Activated CD4-positive, CD25-positive, alpha-beta regulatory T cell treated with anti-CD3 and anti-CD28 coated beads, Interleukin-2, amount 50 U/mL, for 16 hours (primary cell): ENCODE measurements around the gene RIOK2.
"Not testable (repeated sequence)": the region's sequence is repeated elsewhere in the genome, so short reads cannot be mapped to it uniquely, and the experiment has no call there.

ENCODE experiments used
- DNase-seq: peaks from one replicate; pipeline ENCODE4 v3.0.0-alpha.2; 2020; ENCODE audit warnings: low read depth, low spot score

Gene RIOK2

GRCh38 chr5:97183100-97183929 lies at the start of gene RIOK2:
RIOK2 (minus strand) TSS chr5:97183247; CDS start chr5:97183191, 56 bp downstream.
- DNase-seq: peak; percentile 82

DNA sequence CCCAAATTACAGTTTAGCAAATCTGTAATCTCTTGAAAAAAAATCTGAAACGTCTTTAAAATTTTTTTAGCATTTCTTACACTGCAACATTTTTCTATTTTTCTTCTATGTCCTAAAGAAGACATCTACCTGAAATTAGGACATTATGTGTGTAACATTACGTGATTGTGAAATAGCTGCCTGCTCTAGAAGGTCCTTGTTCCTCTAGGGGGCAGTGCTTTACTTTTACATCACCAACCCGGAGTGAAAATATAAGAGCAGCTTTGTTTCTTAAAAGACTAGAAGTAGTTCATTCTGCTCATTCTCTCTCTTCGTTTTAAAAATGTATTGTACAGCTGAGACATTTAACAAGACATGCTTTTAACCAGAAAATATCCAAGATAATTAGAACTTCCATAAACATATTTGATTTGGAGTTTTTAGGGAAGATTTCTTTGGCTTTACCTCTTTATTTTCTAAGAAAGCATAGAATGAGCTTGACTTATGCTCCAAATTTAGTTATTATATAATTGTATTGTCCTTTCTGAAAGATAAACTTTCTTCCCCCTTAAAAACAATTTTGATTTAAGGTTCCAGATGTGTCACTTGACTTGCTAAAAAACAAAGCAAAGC lies 48.1 kb upstream of the RIOK2 start:
- DNase-seq: no peak

- no peak for DNase-seq
Measured at GRCh38 chr5:97229688-97230285, 46.7 kb upstream of the RIOK2 start.

- DNase-seq: no peak
Measured at GRCh38 chr5:97229196-97229595, 46.1 kb upstream of the RIOK2 start.

GRCh38 chr5:97225222-97225621 lies 42.2 kb upstream of the RIOK2 start:
- no peak for DNase-seq

GRCh38 chr5:97224112-97224750 lies 41.2 kb upstream of the RIOK2 start:
- DNase-seq: no peak

- no peak for DNase-seq
Measured at GRCh38 chr5:97223596-97223995, 40.5 kb upstream of the RIOK2 start.

DNA sequence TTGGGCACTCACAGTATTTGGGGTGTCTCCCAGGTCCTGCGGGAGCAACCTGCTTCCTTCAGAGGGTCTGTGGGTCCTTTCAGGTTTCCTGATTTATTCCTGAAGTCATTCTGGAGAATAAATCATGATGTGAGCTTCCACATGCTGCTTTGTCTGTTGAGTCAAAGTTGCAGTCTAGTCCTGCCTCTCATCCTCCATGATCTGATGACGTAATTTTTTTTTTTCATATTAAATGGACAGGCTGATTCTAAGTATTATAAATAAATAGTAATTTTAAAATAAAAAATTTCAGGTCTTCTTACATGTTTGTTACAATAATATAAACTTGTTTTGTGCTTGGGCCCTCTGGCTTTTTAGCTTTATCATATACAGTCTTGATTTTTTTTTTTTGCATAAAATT lies 26.3 kb upstream of the RIOK2 start:
- no peak for DNase-seq

DNA sequence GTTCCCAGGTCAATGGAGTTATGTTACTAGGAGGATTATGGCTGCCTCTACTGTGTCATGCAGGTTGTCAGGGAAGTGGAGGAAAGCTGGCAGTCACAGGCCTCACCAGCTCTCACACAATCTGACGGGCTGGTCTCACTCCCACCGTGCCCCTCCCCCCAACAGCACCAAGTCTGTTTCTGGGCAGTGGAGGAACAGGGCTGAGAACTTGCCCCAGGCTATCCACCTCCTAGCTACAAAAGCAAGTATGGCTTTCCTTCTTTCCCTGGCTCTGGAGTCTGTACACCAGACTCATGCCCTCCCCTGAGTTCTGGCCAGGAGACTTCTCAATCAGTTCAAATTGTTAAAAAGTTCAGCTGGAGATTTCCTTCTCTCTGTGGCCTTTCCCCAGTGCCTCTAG lies 25.7 kb upstream of the RIOK2 start:
- DNase-seq: no peak

DNA sequence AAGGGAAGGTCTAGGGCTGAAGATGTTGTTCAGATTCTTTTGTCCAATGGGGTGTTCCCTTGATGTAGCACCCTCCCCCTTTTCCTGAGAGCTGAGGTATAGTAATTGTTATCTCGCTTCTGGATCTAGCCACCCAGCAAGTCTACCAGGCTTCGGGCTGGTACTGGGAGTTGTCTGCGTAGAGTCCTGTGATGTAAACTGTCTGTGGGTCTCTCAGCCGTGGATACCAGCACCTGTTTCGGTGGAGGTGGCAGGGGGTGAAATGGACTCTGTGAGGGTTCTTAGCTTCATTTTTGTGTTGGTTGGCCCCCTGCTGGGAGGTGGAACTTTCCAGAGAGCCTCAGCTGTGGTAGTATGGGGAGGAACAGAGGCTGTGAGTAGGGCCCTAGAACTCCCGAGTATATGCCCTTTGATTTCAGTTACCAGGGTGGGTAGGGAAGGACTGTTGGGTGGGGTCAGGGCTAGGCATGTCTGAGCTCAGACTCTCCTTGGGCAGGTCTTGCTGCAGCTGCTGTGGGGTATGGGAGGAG lies 25.2 kb upstream of the RIOK2 start:
- DNase-seq: no peak

GRCh38 chr5:97194366-97194765 lies 11.3 kb upstream of the RIOK2 start:
- no peak for DNase-seq

GRCh38 chr5:97193355-97193688 lies 10.3 kb upstream of the RIOK2 start:
- DNase-seq: no peak

GRCh38 chr5:97192580-97193354 lies 9.7 kb upstream of the RIOK2 start:
- DNase-seq: no peak

DNA sequence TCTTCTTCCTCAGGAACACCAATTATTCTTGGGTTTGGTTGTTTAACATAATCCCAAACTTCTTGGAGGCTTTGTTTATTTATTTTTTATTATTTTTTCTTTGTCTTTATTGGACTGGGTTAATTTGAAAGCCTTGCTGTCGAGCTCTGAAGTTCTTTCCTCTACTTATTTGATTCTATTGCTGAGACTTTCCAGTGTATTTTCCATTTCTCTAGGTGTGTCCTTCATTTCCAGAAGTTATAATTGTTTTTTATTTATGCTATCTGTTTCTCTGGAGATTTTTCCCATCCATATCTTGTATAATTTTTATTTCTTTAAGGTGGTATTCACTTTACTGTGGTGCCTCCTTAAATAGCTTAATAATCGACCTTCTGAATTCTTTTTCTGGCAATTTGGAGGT lies 8.8 kb upstream of the RIOK2 start:
- DNase-seq: no peak

DNA sequence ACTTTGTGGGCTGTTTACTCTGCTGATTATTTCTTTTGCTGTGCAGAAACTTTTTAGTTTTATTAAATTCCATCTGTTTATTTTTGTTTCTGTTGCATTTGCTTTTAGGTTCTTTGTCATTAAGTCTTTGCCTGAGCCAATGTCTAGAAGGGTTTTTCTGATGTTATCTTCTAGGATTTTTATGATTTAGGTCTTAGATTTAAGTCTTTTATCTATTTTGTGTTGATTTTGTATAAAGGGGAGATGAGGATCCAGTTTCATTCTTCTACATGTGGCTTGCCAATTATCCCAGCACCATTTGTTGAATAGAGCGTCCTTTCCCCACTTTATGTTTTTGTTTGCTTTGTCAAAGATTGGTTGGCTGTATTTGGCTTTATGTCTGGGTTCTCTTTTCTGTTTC lies 6.5 kb upstream of the RIOK2 start:
- DNase-seq: not testable (repeated sequence)

GRCh38 chr5:97183930-97184213 lies 825 bp upstream of the RIOK2 start:
- DNase-seq: no peak

GRCh38 chr5:97182571-97183099 lies 412 bp downstream of the RIOK2 start:
- no peak for DNase-seq

DNA sequence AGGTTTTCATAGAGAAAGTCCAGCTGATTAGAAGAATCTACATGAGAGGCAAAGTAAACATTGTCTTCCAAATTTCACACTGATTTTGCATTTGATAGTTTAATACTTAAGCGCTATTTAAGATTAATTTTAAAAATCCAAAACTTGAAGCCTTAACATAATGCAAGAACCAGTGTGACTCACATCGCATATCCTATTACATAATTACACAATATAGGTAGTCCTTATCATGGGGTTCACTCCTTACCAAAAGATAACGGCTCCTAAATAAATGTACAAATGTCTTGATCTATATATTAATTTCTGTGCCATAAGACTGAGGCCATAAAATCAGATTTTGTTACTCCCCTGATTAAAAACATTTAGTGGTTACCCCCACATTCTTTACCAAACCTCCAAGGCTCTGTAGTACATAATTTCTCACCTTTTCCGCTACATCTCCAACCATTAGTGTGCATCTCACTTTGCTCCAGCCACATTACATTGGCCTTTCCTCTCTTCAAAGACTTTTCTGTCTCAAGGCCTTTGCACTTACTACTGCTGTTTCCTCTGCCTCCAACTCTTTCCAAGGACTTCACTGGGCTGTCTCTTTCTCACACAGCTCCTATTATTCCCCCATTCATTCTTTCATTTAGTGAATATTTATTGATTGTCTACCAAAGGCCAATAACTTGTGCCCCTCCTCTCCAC lies 1.0 kb downstream of the RIOK2 start:
- DNase-seq: no peak

DNA sequence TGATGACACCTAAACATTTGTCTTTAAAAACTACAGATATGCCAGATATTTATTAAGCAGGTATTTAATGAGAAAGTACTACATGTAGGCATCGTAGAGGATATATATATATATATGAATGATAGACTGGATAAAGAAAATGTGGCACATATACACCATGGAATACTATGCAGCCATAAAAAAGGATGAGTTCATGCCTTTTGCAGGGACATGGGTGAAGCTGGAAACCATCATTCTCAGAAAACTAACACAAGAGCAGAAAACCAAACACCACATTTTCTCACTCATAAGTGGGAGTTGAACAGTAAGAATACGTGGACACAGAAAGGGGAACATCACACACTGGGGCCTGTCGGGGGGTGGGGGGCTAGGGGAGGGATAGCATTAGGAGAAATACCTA lies 3.6 kb downstream of the RIOK2 start:
- DNase-seq: not testable (repeated sequence)

- no peak for DNase-seq
Measured at GRCh38 chr5:97172227-97172626, 10.8 kb downstream of the RIOK2 start.

GRCh38 chr5:97171703-97172102 lies 11.3 kb downstream of the RIOK2 start:
- no peak for DNase-seq
